ENCODE results near the gene MAEA.

The MAEA gene

GRCh38 chr4:1383728-1384591 lies 94.3 kb downstream of the MAEA start:
- DNase-seq, result no peak

GRCh38 chr4:1384675-1385372 lies 95.1 kb downstream of the MAEA start:
- DNase-seq, result no peak

GRCh38 chr4:1385373-1386340 lies 96.0 kb downstream of the MAEA start:
- no peak for DNase-seq
